ENCODE results near the gene CNN1.

DNA sequence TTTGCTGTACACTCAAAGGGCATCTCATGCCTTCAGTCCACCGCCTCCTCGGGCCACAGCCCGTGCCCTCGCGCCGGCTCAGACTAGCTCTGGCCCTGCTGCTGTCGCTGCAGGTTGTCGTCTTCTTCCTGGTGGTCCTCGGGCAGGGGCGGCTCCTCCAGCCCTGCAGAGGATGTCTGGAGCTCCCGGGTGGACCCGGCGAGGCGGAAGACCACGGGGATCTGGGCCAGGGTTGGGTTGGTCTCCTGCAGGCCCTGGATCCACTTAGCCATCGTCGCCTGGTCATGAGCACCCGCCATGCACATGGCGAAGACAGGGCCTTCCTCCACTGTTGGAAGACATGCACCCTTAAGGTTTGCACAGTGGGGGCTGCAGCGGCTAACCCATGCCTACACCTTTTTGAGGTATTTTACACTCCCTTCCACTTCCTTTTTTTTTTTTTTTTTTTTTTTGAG lies 32.5 kb upstream of the CNN1 start:
- TF ChIP-seq, protein P1, sequence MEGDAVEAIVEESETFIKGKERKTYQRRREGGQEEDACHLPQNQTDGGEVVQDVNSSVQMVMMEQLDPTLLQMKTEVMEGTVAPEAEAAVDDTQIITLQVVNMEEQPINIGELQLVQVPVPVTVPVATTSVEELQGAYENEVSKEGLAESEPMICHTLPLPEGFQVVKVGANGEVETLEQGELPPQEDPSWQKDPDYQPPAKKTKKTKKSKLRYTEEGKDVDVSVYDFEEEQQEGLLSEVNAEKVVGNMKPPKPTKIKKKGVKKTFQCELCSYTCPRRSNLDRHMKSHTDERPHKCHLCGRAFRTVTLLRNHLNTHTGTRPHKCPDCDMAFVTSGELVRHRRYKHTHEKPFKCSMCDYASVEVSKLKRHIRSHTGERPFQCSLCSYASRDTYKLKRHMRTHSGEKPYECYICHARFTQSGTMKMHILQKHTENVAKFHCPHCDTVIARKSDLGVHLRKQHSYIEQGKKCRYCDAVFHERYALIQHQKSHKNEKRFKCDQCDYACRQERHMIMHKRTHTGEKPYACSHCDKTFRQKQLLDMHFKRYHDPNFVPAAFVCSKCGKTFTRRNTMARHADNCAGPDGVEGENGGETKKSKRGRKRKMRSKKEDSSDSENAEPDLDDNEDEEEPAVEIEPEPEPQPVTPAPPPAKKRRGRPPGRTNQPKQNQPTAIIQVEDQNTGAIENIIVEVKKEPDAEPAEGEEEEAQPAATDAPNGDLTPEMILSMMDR (IDR thresholded peaks at IDR 0.05 in 4 of 5, conservative IDR thresholded peaks at IDR 0.05 in 1 of 5) = no peak
- no peak for TF ChIP-seq POLR2A (IDR thresholded peaks at IDR 0.05)
